Measurements from ENCODE around the gene ELAVL3.

DNA sequence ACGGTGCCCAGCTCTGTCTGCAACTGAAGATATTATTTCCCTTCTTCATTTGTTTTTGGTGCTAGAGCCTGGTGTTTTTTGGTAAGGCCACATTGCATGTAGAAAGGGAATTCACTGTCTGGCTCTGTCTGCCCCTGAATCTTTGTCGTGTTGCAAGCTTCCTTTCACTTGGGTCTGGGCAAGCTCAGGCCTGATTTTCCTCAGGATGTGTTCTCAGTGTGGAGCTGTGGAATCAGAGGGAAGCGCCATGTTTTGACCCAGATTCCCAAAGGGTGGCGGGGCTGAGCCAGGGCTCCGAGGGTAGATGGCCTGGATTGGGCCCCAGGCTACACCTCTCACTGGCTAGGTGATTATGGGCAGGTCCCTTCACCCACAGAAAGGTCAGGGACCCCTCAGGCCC, 36.8 kb downstream of the ELAVL3 start:
- TF ChIP-seq, protein P1, sequence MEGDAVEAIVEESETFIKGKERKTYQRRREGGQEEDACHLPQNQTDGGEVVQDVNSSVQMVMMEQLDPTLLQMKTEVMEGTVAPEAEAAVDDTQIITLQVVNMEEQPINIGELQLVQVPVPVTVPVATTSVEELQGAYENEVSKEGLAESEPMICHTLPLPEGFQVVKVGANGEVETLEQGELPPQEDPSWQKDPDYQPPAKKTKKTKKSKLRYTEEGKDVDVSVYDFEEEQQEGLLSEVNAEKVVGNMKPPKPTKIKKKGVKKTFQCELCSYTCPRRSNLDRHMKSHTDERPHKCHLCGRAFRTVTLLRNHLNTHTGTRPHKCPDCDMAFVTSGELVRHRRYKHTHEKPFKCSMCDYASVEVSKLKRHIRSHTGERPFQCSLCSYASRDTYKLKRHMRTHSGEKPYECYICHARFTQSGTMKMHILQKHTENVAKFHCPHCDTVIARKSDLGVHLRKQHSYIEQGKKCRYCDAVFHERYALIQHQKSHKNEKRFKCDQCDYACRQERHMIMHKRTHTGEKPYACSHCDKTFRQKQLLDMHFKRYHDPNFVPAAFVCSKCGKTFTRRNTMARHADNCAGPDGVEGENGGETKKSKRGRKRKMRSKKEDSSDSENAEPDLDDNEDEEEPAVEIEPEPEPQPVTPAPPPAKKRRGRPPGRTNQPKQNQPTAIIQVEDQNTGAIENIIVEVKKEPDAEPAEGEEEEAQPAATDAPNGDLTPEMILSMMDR (IDR thresholded peaks at IDR 0.05): no peak
- TF ChIP-seq POLR2A (IDR thresholded peaks at IDR 0.05): no peak
- TF ChIP-seq POLR2AphosphoS5 (IDR thresholded peaks at IDR 0.05): no peak
